HG03095 (cell line): ENCODE data around the gene AQP5.
A peak's percentile ranks its signal among the peaks of the same experiment; 100 is the strongest.

Source experiments
- ATAC-seq: cut with Tn5 transposase; IDR thresholded peaks from one replicate; pipeline ENCODE4 v1.9.1; 2021; ENCODE audit warnings: moderate library complexity; ENCODE audit not compliant: unreplicated experiment

The AQP5 gene

GRCh38 chr12:49932023-49932422 is 29.6 kb upstream of the AQP5 start:
- ATAC-seq: no peak

DNA sequence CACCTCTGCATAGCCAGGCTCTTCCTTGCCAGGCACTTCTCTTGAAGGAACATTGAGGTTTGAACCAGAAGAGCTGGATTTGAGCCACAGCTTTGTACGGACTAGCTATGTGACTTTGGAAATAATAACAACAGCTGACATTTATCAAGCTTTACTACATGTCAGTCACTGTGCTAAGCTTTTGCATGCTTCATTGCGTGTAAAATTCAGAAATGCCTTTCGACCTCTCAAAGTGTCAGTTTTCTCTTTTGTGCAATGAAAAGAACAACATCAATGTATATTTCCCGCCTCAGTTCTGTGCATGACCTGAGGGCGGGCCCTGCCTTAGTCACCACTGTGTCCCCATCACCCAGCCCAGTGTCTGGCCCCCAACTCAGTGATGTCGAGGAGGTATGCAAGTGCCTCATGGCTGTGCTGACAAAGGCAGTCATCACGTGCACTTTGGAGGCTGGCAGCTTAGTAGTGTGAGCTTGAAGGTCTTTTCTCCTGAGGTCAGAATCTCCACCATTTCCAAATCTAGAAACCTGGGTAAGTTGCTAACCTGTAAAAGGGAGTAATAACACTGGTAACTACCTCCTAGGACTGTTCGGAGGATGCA is 29.0 kb upstream of the AQP5 start:
- ATAC-seq: no peak

GRCh38 chr12:49933796-49934195 is 27.9 kb upstream of the AQP5 start:
- no peak for ATAC-seq

DNA sequence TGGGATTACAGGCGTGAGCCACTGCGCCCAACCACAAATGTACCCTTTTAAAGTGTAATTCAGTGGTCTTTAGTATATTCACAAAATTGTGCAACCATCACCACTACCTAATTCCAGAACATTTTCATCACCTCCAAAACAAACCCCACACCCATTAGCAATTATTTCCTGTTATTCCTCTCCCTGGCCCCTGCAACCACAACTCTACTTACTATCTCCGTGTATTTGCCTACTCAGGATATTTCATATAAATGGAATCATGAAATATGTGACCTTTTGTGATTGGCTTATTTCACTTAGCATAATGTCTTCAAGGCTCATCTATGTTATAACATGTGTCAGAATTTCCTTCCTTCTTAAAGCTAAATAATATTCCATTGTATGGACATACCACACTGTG is 27.2 kb upstream of the AQP5 start:
- no peak for ATAC-seq

DNA sequence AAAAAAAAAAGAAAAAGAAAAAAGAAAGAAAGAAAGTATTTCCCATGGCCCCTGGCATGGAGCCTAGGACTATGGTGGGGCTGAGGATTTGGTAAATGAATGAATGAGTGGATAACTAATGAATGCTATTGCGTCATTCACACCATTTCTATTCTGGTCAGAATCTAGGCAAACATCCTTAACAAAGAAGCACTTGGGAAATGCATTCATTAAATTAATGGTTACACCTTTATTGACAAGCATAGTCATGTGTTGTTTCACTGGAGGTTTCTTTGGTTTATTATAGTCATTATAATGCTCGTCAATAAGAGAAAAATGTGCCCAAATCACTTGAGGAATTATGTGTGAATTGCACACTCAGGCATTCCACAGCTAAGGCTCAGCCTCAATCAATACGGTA is 24.7 kb upstream of the AQP5 start:
- ATAC-seq: no peak

DNA sequence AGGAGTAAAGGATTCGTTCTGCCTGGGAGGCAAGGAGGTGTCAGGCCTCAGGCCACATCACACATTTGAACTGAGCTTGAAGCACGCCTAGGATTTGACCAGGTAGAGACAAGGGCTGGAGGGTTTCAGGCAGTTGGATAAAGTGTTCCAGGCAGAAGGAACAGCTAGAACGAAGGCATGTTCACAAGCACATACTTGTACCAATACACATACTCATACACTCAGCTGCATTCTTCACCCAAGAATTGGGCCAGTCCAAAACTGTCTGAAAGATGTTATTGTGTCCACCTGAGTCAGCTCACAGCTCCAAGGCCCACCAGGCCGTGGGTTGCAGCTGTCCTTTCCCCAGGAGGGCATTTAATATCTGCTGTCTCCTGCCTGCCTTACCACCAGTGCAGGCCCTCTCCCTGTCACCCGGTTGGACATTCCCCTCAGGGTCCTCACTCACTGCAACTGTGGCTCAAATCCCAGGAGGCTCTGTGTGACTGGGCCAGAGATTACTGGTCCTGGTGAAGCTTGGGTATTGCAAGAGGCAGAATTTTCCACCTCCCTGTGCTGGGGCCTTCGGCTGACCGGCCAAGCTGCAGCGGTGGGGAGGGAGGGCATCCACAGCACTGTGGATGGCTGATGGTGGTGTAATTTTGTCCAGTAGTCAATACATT is 23.9 kb upstream of the AQP5 start:
- ATAC-seq: no peak

- ATAC-seq: no peak
Observed at GRCh38 chr12:49939307-49939706, 22.4 kb upstream of the AQP5 start.

DNA sequence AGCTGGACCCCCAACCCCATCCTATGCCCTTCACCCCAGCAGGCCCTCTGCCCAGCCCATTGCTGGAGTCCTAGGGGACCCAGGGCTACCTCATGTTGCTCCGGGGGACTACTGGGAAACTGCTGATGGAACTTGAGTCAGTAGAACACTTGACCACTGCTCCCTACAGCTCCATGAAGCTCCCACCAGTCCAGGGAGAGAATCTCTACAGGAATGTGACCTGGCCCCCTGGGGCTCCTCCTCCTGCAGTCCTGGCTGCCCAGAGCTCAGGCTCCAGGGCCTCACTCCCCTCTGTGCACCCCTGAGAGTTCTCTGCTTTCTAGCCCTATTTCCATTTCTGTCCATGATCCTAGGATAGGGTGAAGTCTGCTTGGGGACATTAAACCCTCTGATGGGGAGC is 22.0 kb upstream of the AQP5 start:
- no peak for ATAC-seq

- ATAC-seq: no peak
Observed at GRCh38 chr12:49941556-49942511, 19.8 kb upstream of the AQP5 start.

GRCh38 chr12:49942512-49942893 is 19.2 kb upstream of the AQP5 start:
- ATAC-seq: no peak

- no peak for ATAC-seq
Observed at GRCh38 chr12:49942921-49943624, 18.6 kb upstream of the AQP5 start.

DNA sequence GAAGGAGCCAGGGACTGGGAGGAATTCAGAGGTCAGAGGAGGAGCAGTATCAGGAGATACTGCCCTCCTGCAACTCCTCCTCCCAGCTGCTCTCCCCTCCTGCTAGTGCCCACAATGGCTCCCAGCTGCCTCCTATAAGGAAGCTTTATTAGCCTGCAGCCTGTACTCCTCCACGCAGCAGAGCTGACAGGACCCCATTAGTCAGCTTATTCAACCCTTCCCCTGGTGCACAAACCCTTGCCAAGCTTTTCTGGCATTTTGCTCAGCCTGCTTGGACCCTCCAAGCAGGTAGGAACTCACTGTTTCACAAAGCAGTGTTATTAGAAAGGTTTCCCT is 18.1 kb upstream of the AQP5 start:
- no peak for ATAC-seq

GRCh38 chr12:49944046-49944445 is 17.6 kb upstream of the AQP5 start:
- no peak for ATAC-seq

- no peak for ATAC-seq
Observed at GRCh38 chr12:49944718-49945117, 17.0 kb upstream of the AQP5 start.

DNA sequence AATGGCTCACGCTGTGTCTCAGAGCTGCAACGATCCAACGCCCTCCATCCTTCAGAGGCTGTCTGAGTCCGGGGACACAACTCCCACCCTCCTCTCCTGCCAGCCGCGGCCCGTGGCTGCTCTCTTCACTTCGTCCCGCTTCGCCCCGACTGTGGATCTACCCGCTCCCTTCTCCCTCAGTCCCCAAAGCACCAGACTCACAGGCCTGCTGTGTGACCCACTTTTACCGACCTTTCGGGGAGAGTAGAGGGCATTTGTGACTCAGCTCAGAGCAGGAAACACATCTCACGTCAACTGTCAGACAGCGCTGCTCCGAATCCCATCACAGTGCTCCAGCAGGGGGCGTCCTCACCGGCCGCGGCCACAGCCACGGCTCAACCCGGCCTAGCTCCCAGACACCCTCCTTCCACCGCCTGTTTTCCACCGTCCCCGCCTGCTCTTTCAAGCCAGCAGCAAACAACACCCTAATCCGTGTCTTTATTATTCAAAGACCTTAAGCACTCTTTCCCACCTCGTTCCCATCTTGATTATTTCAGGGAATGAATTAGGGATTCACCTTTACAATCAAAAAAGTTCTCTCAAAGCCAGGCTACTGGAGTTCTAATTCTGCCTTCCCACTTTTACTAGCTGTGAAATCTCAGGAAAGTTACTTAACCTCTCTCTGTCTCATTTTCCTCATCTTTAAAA is 16.1 kb upstream of the AQP5 start:
- peak; percentile 84 for ATAC-seq

GRCh38 chr12:49946086-49946485 is 15.6 kb upstream of the AQP5 start:
- ATAC-seq: no peak

DNA sequence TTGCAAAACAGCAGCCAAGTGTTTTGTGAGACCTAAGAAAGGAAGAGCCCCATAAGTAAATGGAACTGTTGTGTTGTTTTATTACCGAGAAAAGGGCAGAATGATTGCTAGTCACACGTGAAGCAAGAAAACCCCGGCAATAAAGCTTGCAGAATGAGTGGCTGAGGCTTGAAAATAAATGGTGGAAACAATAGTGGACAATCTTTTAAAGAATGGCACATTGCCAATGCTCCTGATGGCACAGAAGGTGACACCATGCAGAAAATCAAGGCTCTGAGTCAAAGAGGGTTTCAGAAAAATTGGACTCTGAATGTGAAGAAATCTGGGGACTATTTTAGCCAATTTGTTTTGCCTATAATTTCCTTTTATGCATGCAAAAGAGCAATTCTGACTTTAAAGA is 15.2 kb upstream of the AQP5 start:
- no peak for ATAC-seq

- no peak for ATAC-seq
Observed at GRCh38 chr12:49947593-49948226, 14.0 kb upstream of the AQP5 start.

DNA sequence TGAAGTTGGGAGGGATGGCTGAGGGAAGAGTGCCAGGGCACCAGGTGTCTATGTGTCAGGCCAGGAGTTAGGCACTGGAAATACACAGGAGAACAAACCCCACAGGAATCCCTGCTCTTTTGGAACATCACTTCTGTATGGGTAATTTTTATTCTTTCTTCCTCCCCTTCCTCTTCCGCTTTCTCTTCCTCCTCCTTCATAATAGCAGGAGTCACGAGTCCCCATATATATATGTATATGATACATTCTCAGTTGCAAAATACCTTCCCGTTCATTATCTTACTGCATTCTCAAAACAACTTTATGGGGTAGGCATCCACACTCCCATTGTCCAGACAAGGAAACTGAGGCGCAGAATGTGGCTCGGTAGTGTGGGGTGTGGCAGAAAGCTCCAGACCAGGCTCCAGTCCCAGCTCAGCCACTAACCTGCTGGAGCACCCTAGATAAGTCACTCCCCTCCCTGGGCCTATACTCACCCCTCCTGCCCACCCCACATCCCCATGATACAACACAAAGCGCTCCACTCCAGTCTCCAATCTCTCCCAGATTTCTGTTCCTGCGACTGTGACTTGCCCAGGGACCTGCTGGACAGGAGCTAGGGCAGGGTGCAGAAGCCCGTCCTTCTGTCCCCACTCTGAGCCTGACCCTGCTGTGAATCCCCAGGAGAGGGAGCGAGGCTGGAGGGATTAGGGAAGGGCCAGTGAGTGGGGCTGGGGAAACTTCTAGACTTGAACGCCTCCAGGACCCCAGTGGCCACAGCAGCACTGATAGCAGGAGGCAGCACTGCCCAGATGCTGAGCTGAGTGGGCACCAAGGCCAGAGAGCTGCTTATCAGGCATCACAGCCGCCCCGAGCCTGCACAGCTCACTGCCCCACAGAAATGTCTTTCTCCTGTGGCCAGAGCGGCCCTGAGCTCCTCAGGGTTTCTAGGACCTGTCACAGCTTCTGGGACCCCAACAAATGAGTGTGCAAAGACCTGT is 12.5 kb upstream of the AQP5 start:
- ATAC-seq: no peak
